A549 treated with CORT108297 at 1 μM for 4 hours (cell line): ENCODE data around the gene PPEF2. TPM values are rescaled to one million over a fixed set of nuclear protein-coding genes. Genes with fewer than 3 reads are reported as not detected.

Experiments
- total RNA-seq: library from RNA; stranded (reverse); fragments of 200-300 nt; extraction: Qiagen RNA extraction; gene quantifications from 5 replicates; pipeline ENCODE4 v1.2.3, GENCODE V29; 2022

Gene PPEF2
- not detected in 5 replicates for total RNA-seq

GRCh38 chr4:75902352-75902751, at the start of gene PPEF2:
Gene PPEF2 (minus strand): TSS chr4:75902452. CDS start chr4:75896325, 6,127 bp downstream.

GRCh38 chr4:75940692-75941253, 38.5 kb upstream of the PPEF2 start, which contains the start of gene NAAA:
Gene NAAA (minus strand): TSS chr4:75941013. CDS start chr4:75940949, 64 bp downstream.

Other genes starting within 250 kb of the PPEF2 start
- 67.8 to 105 TPM (median 77.9 TPM) in 5 replicates for gene G3BP2, start 229.0 kb downstream of the PPEF2 start, total RNA-seq
- 20.7 to 30.5 TPM (median 23.4 TPM) in 5 replicates for gene USO1, start 177.9 kb downstream of the PPEF2 start, total RNA-seq
- 23.3 to 26.0 TPM (median 24.3 TPM) in 5 replicates for gene NAAA, start 38.6 kb upstream of the PPEF2 start, total RNA-seq
- gene SDAD1, start 88.5 kb upstream of the PPEF2 start, total RNA-seq: 13.4 to 19.1 TPM (median 14.7 TPM) in 5 replicates
- not detected in 5 replicates for gene CXCL9, start 105.1 kb upstream of the PPEF2 start, total RNA-seq
- gene CXCL10, start 121.0 kb upstream of the PPEF2 start, total RNA-seq: 0.07 to 0.22 TPM (median 0.13 TPM) in 5 replicates
- 0.09 to 0.51 TPM (median 0.18 TPM) in 5 replicates for gene CXCL11, start 133.6 kb upstream of the PPEF2 start, total RNA-seq
- gene ART3, start 172.3 kb upstream of the PPEF2 start, total RNA-seq: not detected in 5 replicates
- gene NUP54, start 245.9 kb upstream of the PPEF2 start, total RNA-seq: 25.0 to 45.5 TPM (median 26.7 TPM) in 5 replicates